ENCODE results near the gene STXBP1. TPM values are rescaled to one million over a fixed set of nuclear protein-coding genes. Genes with fewer than 3 reads are reported as not detected.
A peak's percentile ranks its signal among the peaks of the same experiment; 100 is the strongest.

STXBP1 gene
- polyA plus RNA-seq, 3 donors = 0.27 to 0.59 TPM; not detected in 1

GRCh38 chr9:127724012-127724411, 111.9 kb downstream of the STXBP1 start:
- Mint-ChIP-seq H3K36me3 (no peaks in the 10 kb centered on the region), H3K9me3 (peaks cover 0 to 2% (median 0%) of the 10 kb centered on the region in 7 donors), H3K4me3 (no peak overlapping the region), H3K4me1 (peaks cover 11% of the 10 kb centered on the region), H3K27me3 (ENCODE audit: low read depth in 3 of 3) (peaks cover 4 to 10% (median 5%) of the 10 kb centered on the region in 3 donors), H3K27ac (no peak overlapping the region)
- H3K36me3 ChIP-seq (replicated peaks in 1 of 2; ENCODE audit: control insufficient read depth in 1 of 2, insufficient read depth in 2 of 2, low read length in 2 of 2) = no peaks in the 10 kb centered on the region
- DNase-seq = no peak
- no peak overlapping the region for H3K27ac ChIP-seq (ENCODE audit: low read depth in 1 of 2, low read length in 2 of 2)
- no peaks in the 10 kb centered on the region for H3K79me2 ChIP-seq (ENCODE audit: insufficient read depth, low read length)
- no peak overlapping the region for H3K4me3 ChIP-seq (replicated peaks in 1 of 3; ENCODE audit: low read depth in 2 of 3, low read length in 3 of 3)
- no peak overlapping the region for H3K9ac ChIP-seq (ENCODE audit: insufficient read depth, low read length, poor library complexity, severe bottlenecking)
- no peak overlapping the region for H3K4me2 ChIP-seq (replicated peaks; ENCODE audit: extremely low read depth, low read length, poor library complexity, severe bottlenecking)
- no peaks in the 10 kb centered on the region for H4K20me1 ChIP-seq (ENCODE audit: insufficient read depth, low read length)
- TF ChIP-seq, protein P1, sequence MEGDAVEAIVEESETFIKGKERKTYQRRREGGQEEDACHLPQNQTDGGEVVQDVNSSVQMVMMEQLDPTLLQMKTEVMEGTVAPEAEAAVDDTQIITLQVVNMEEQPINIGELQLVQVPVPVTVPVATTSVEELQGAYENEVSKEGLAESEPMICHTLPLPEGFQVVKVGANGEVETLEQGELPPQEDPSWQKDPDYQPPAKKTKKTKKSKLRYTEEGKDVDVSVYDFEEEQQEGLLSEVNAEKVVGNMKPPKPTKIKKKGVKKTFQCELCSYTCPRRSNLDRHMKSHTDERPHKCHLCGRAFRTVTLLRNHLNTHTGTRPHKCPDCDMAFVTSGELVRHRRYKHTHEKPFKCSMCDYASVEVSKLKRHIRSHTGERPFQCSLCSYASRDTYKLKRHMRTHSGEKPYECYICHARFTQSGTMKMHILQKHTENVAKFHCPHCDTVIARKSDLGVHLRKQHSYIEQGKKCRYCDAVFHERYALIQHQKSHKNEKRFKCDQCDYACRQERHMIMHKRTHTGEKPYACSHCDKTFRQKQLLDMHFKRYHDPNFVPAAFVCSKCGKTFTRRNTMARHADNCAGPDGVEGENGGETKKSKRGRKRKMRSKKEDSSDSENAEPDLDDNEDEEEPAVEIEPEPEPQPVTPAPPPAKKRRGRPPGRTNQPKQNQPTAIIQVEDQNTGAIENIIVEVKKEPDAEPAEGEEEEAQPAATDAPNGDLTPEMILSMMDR (IDR thresholded peaks at IDR 0.05) = no peak
- 85% methylated on average over 23 of the region's 23 CpGs for WGBS (ENCODE audit: insufficient coverage)
- H3K27me3 ChIP-seq (ENCODE audit: control insufficient read depth in 2 of 2, insufficient read depth in 2 of 2, low read length in 2 of 2) = no peaks in the 10 kb centered on the region
- no peak overlapping the region for H2AFZ ChIP-seq (ENCODE audit: insufficient read depth, low read depth, low read length, poor library complexity, severe bottlenecking)
- H3K9me3 ChIP-seq (replicated peaks in 1 of 2; ENCODE audit: control insufficient read depth in 1 of 2, insufficient read depth in 1 of 2, low read length in 2 of 2) = no peaks in the 10 kb centered on the region
- intact Hi-C loops (cut with micrococcal nuclease) = loop anchor here in 1 of 2 donors (10.0 kb wide), 1 partner anchor 109 kb away; the partner anchor contains the start of gene STXBP1
- H3K4me1 ChIP-seq (ENCODE audit: control insufficient read depth in 1 of 2, insufficient read depth in 2 of 2, low read length in 2 of 2) = peaks cover 3 to 13% of the 10 kb centered on the region in 2 donors

DNA sequence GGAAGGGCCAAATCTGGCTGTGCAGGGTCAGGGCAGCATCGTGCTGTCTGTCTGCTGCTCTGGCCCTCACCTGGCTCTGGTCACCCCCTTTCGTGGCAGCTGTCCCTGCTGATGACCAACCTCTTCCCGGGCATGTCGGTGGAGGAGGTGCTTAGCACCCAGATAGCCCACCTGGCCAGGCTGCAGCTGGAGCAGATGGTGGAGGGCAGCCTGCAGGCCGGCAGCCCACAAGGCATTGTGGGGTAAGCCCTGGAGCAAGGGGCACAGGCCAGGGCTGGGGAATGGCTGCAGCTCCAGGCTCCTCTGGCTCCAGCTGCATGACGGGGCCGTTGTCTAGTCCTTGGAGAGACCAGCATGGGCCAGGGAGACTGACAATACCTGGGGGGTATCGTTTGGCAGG, 114.8 kb downstream of the STXBP1 start:
- DNase-seq = no peak
- Mint-ChIP-seq H3K9me3 (no peaks in the 10 kb centered on the region), H3K4me3 (no peak overlapping the region), H3K27ac (peak overlapping the region in 1 of 7 donors; percentile 40), H3K27me3 (ENCODE audit: low read depth in 3 of 3) (peaks cover 2 to 5% (median 5%) of the 10 kb centered on the region in 3 donors), H3K36me3 (peaks cover 7 to 18% of the 10 kb centered on the region in 2 donors), H3K4me1 (no peaks in the 10 kb centered on the region)
- intact Hi-C loops (cut with micrococcal nuclease) = loop anchor here in 1 of 2 donors (10.0 kb wide), 1 partner anchor 112 kb away; the partner anchor contains the start of gene STXBP1
- H3K27me3 ChIP-seq (ENCODE audit: control insufficient read depth in 2 of 2, insufficient read depth in 2 of 2, low read length in 2 of 2) = no peaks in the 10 kb centered on the region
- 90% methylated on average over 8 of the region's 8 CpGs for WGBS (ENCODE audit: insufficient coverage)
- no peak overlapping the region for H3K9ac ChIP-seq (ENCODE audit: insufficient read depth, low read length, poor library complexity, severe bottlenecking)
- peaks cover 6 to 16% of the 10 kb centered on the region in 2 donors for H3K36me3 ChIP-seq (replicated peaks in 1 of 2; ENCODE audit: control insufficient read depth in 1 of 2, insufficient read depth in 2 of 2, low read length in 2 of 2)
- H3K27ac ChIP-seq (ENCODE audit: low read depth in 1 of 2, low read length in 2 of 2) = no peak overlapping the region
- TF ChIP-seq, protein P1 (IDR thresholded peaks at IDR 0.05) = no peak
- no peak overlapping the region for H3K4me3 ChIP-seq (replicated peaks in 1 of 3; ENCODE audit: low read depth in 2 of 3, low read length in 3 of 3)
- no peak overlapping the region for H2AFZ ChIP-seq (ENCODE audit: insufficient read depth, low read depth, low read length, poor library complexity, severe bottlenecking)
- H3K4me2 ChIP-seq (replicated peaks; ENCODE audit: extremely low read depth, low read length, poor library complexity, severe bottlenecking) = no peak overlapping the region
- no peaks in the 10 kb centered on the region for H3K9me3 ChIP-seq (replicated peaks in 1 of 2; ENCODE audit: control insufficient read depth in 1 of 2, insufficient read depth in 1 of 2, low read length in 2 of 2)
- peaks cover 3 to 5% of the 10 kb centered on the region in 2 donors for H3K4me1 ChIP-seq (ENCODE audit: control insufficient read depth in 1 of 2, insufficient read depth in 2 of 2, low read length in 2 of 2)
- H3K79me2 ChIP-seq (ENCODE audit: insufficient read depth, low read length) = no peaks in the 10 kb centered on the region
- peaks cover 10% of the 10 kb centered on the region for H4K20me1 ChIP-seq (ENCODE audit: insufficient read depth, low read length)
